Panc1 (cell line): Measurements from ENCODE around the gene MSI2. TPM values are rescaled to one million over a fixed set of nuclear protein-coding genes. Genes with fewer than 3 reads are reported as not detected.

Experiments used
- ATAC-seq: fragments of 200-7000 bp; cut with Tn5 transposase; 2 replicates; pipeline ENCODE4 v1.9.1; 2020; ENCODE audit warnings: mild to moderate bottlenecking, moderate library complexity
- BruUV-seq: library from RNA; stranded (reverse); fragments of 400-500 nt; replicated peaks from 2 replicates; lab custom pipeline; 2021; lab: Mats Ljungman, UMichigan
- CTCF ChIA-PET: fragments of 300-600 bp; sonication (Branson Sonifier 250); formaldehyde crosslinking; loops from one replicate; lab custom pipeline; 2022; ENCODE audit warnings: antibody characterized with exemption; lab: Charles Lee
- POLR2A ChIA-PET: fragments of 300-600 bp; sonication (Branson Sonifier 250); formaldehyde crosslinking; loops from one replicate; lab custom pipeline; 2022; ENCODE audit warnings: antibody characterized with exemption; lab: Charles Lee
- DNase-seq: peaks from one replicate; pipeline ENCODE4 v3.0.0-alpha.2; 2010; ENCODE audit warnings: low read depth, low spot score
- H3K27ac ChIP-seq: 2 replicates; pipeline ENCODE4 v1.5.1; 2011; ENCODE audit warnings: mild to moderate bottlenecking, low read length, inconsistent platforms
- H3K27me3 ChIP-seq: fragments of 200-500 bp; sonication (Bioruptor generic); 2 replicates; pipeline ENCODE4 v1.6.0; 2014; ENCODE audit warnings: low read length, inconsistent platforms; ENCODE audit not compliant: control insufficient read depth, insufficient read depth
- H3K36me3 ChIP-seq: fragments of 200-500 bp; sonication (Bioruptor generic); 2 replicates; pipeline ENCODE4 v1.5.1; 2014; ENCODE audit warnings: inconsistent platforms, mild to moderate bottlenecking, low read length, moderate library complexity; ENCODE audit not compliant: control insufficient read depth, insufficient read depth
- H3K4me1 ChIP-seq: 2 replicates; pipeline ENCODE4 v1.5.1; 2011; ENCODE audit warnings: inconsistent platforms, mild to moderate bottlenecking, low read length, moderate library complexity; ENCODE audit not compliant: control insufficient read depth, insufficient read depth
- H3K4me3 ChIP-seq, 2 experiments: 2 replicates each; pipeline ENCODE4 v1.5.1; 2011 to 2012; ENCODE audit warnings: low read depth in 2 of 2, low read length in 2 of 2, mild to moderate bottlenecking in 2 of 2, inconsistent platforms in 1 of 2, moderate library complexity in 1 of 2
- H3K9me3 ChIP-seq: fragments of 200-500 bp; sonication (Bioruptor generic); 2 replicates; pipeline ENCODE4 v1.5.1; 2014; ENCODE audit warnings: low read depth, mild to moderate bottlenecking, inconsistent platforms, low read length, moderate library complexity; ENCODE audit not compliant: control insufficient read depth, insufficient read depth
- CTCF ChIP-seq: fragments of 450-650 bp; IDR thresholded peaks from 2 replicates; pipeline ENCODE4 v1.5.1; 2017; ENCODE audit warnings: mild to moderate bottlenecking
- POLR2AphosphoS5 ChIP-seq: IDR thresholded peaks from 2 replicates; pipeline ENCODE4 v1.6.1; 2012; ENCODE audit warnings: mild to moderate bottlenecking, low read depth, low read length, moderate library complexity
- SIN3A ChIP-seq: IDR thresholded peaks from 2 replicates; pipeline ENCODE4 v1.6.1; 2012; ENCODE audit warnings: low read depth, mild to moderate bottlenecking, low read length, moderate library complexity, borderline replicate concordance; ENCODE audit not compliant: insufficient read depth
- TCF7L2 ChIP-seq: IDR thresholded peaks from 2 replicates; pipeline ENCODE4 v1.6.1; 2011; ENCODE audit warnings: mild to moderate bottlenecking, low read depth, low read length, inconsistent platforms
- in situ Hi-C: cut with HindIII; loops from 2 replicates; pipeline ENCODE4 v1.10.0; 2016; ENCODE audit warnings: low sequenced_read_pairs, low pct_unique_long_range_greater_than_20kb
- intact Hi-C: fragments of 100-400 bp; cut with micrococcal nuclease; formaldehyde crosslinking; loops from one replicate; pipeline ENCODE4 v1.10.0; 2022; ENCODE audit not compliant: unreplicated experiment
- total RNA-seq: library from RNA; stranded (reverse); gene quantifications from one replicate; pipeline ENCODE4 v1.2.1, GENCODE V29; 2021; ENCODE audit not compliant: unreplicated experiment
- TF ChIP-seq, protein P1 (sequence below), 2 experiments: IDR thresholded peaks; 2 replicates each; pipeline ENCODE4 v1.6.1; 2011 to 2012; ENCODE audit warnings: low read depth in 2 of 2, control low read depth in 1 of 2, low read length in 1 of 2, mild to moderate bottlenecking in 1 of 2, moderate library complexity in 1 of 2; ENCODE audit not compliant: insufficient read depth in 1 of 2

The MSI2 gene
- total RNA-seq, 1 experiment from 2014 or later = 38.5 TPM

DNA sequence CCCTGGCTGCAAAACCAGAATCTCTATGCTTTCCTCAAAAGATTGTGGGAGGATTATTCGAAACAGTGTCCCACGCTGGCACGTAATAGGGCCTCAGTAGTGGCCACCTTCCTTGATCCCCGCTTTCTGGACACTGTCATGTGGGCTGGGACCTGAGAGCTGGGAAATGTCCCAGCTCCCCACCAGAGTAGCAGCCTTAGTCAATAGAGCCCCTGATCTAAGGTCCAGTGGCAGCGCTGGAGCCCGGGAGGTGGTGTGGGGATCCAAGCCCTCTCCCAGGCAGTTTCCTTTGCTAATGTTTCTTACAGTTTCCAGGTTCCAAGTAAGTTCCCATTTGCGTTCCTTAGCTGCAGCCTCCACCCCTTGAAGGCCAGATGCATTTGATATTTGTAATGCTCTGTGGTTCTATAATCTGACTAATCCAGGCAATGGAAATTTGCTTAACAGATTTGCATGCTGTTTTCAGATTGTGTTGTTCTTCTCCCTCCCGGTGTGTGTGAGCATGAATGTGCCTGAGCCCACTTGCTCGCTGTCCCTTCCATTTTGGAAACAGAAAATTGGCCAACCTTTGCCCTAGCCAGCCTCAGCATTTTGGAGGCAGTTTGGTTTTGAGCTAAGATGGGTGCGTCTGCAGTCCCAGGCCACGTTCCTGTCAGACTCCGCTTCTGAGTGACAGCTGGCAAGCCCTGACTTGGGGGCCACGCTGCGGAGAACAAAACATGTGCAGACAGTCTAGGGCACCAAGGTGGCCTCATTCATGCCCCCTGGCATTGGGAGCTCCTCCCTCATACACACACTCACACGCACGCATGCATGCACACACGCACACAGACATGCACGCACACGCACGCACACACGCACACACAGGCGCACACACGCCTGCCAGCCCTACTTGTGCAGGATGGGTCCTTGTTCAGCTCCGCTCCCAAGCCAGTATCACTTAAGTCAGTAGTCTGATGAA, 419.4 kb downstream of the MSI2 start:
- in situ Hi-C loops (no loop called here), intact Hi-C loops (no loop called here)
- ChIA-PET POLR2A (interaction anchor here (0.6 kb wide), 2 partner anchors 17 to 48 kb away, joined by 3 to 4 read pairs; no protein-coding TSS in a partner anchor), CTCF (no interaction called here)
- no peaks in the 10 kb centered on the region for H3K36me3 ChIP-seq
- H3K27ac ChIP-seq = no peak overlapping the region
- H3K27me3 ChIP-seq = no peaks in the 10 kb centered on the region
- TF ChIP-seq SIN3A (no peak), CTCF (no peak)
- TF ChIP-seq, protein P1, sequence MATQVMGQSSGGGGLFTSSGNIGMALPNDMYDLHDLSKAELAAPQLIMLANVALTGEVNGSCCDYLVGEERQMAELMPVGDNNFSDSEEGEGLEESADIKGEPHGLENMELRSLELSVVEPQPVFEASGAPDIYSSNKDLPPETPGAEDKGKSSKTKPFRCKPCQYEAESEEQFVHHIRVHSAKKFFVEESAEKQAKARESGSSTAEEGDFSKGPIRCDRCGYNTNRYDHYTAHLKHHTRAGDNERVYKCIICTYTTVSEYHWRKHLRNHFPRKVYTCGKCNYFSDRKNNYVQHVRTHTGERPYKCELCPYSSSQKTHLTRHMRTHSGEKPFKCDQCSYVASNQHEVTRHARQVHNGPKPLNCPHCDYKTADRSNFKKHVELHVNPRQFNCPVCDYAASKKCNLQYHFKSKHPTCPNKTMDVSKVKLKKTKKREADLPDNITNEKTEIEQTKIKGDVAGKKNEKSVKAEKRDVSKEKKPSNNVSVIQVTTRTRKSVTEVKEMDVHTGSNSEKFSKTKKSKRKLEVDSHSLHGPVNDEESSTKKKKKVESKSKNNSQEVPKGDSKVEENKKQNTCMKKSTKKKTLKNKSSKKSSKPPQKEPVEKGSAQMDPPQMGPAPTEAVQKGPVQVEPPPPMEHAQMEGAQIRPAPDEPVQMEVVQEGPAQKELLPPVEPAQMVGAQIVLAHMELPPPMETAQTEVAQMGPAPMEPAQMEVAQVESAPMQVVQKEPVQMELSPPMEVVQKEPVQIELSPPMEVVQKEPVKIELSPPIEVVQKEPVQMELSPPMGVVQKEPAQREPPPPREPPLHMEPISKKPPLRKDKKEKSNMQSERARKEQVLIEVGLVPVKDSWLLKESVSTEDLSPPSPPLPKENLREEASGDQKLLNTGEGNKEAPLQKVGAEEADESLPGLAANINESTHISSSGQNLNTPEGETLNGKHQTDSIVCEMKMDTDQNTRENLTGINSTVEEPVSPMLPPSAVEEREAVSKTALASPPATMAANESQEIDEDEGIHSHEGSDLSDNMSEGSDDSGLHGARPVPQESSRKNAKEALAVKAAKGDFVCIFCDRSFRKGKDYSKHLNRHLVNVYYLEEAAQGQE (IDR thresholded peaks at IDR 0.05; ENCODE audit: insufficient read depth in 1 of 2, low read depth in 2 of 2, low read length in 1 of 2) = no peak
- 0 out of 2 replicates have a peak, but pooled peaks cover 5% of the 10 kb centered on the region for H3K4me1 ChIP-seq
- H3K9me3 ChIP-seq = no peaks in the 10 kb centered on the region
- DNase-seq (no peak), ATAC-seq (no peak)
- no peak overlapping the region for H3K4me3 ChIP-seq
- BruUV-seq = no TSS peak

- Histone ChIP-seq H3K27ac (no peak overlapping the region), H3K36me3 (no peaks in the 10 kb centered on the region), H3K27me3 (no peaks in the 10 kb centered on the region), H3K4me1 (0 out of 2 replicates have a peak, but pooled peaks cover 5% of the 10 kb centered on the region), H3K9me3 (no peaks in the 10 kb centered on the region), H3K4me3 (no peak overlapping the region)
- intact Hi-C loops (no loop called here), in situ Hi-C loops (no loop called here)
- no peak for DNase-seq
- no TSS peak for BruUV-seq
- TF ChIP-seq TCF7L2 = no peak
- TF ChIP-seq, protein P1 (IDR thresholded peaks at IDR 0.05; ENCODE audit: insufficient read depth in 1 of 2, low read depth in 2 of 2, low read length in 1 of 2) = no peak
- no peak for TF ChIP-seq POLR2AphosphoS5
- TF ChIP-seq SIN3A = no peak
- no peak for TF ChIP-seq CTCF
- ATAC-seq = no peak
- ChIA-PET POLR2A (interaction anchor here (0.6 kb wide), 1 partner anchor 49 kb away, joined by 4 read pairs; no protein-coding TSS in a partner anchor), CTCF (no interaction called here)
These were observed 420.2 kb downstream of the MSI2 start for GRCh38 chr17:57676543-57676942.
